Upper lobe of left lung (tissue), 6 donors: ENCODE data around the gene JMJD6. TPM values are rescaled to one million over a fixed set of nuclear protein-coding genes. Genes with fewer than 3 reads are reported as not detected.

ENCODE experiments used
- ATAC-seq, 2 donors: fragments of 200-7000 bp; cut with Tn5 transposase; one replicate each; pipeline ENCODE4 v1.9.1; 2022; ENCODE audit warnings: mild to moderate bottlenecking in 2 of 2, moderate library complexity in 2 of 2; ENCODE audit not compliant: low FRiP score in 2 of 2
- DNase-seq, 2 donors: peaks; one replicate each; pipeline ENCODE4 v3.0.0-alpha.2; 2019 to 2020
- H3K27ac ChIP-seq, 4 donors: fragments of 200-600 bp; sonication (generic); one replicate each; pipeline ENCODE4 v1.5.1; 2016 to 2019
- H3K27me3 ChIP-seq, 4 donors: fragments of 200-600 bp; sonication (generic); one replicate each; pipeline ENCODE4 v1.5.1; 2017 to 2019
- H3K36me3 ChIP-seq, 4 donors: fragments of 200-600 bp; sonication (generic); one replicate each; pipeline ENCODE4 v1.5.1; 2016 to 2019
- H3K4me1 ChIP-seq, 4 donors: fragments of 200-600 bp; sonication (generic); one replicate each; pipeline ENCODE4 v1.5.1; 2018 to 2019
- H3K4me3 ChIP-seq, 4 donors: fragments of 200-600 bp; sonication (generic); one replicate each; pipeline ENCODE4 v1.5.1; 2017 to 2019; ENCODE audit warnings: mild to moderate bottlenecking in 2 of 4, moderate library complexity in 1 of 4
- H3K9me3 ChIP-seq, 4 donors: fragments of 200-600 bp; sonication (generic); one replicate each; pipeline ENCODE4 v1.5.1; 2018 to 2019
- EP300 ChIP-seq, 4 donors: sonication (generic); formaldehyde crosslinking; IDR thresholded peaks; one replicate each; pipeline ENCODE4 v1.5.1; 2017; ENCODE audit warnings: antibody characterized with exemption in 4 of 4, control low read depth in 2 of 4
- POLR2A ChIP-seq, 4 donors: fragments of 450-650 bp; IDR thresholded peaks; one replicate each; pipeline ENCODE4 v1.5.1; 2016 to 2017; ENCODE audit warnings: antibody characterized with exemption in 4 of 4, mild to moderate bottlenecking in 2 of 4
- POLR2AphosphoS5 ChIP-seq, 2 donors: sonication (generic); formaldehyde crosslinking; IDR thresholded peaks; one replicate each; pipeline ENCODE4 v1.5.1; 2017; ENCODE audit warnings: antibody characterized with exemption in 2 of 2
- WGBS, 2 donors: methylation state at CpG; one replicate each; pipeline ENCODE4 v1.1.5; 2017 to 2018; 5-methylcytosine and 5-hydroxymethylcytosine counted together
- total RNA-seq, 6 donors: library from RNA; depleted of rRNA in 4 of 6; stranded (reverse); fragments of >200 nt in 4 of 6; gene quantifications; one replicate each; pipeline versions ENCODE4 v1.1.0 to v1.2.1, GENCODE V29; 2016 to 2021
- TF ChIP-seq, protein P1 (sequence below), 6 experiments: fragments of 450-650 bp in 4 of 6; fragments of 200-600 bp in 2 of 6; sonication (generic) in 2 of 6; IDR thresholded peaks; one replicate each; pipeline ENCODE4 v1.5.1; 2016 to 2019; ENCODE audit warnings: antibody characterized with exemption in 6 of 6
- donor health status: DM: no; HTN: no; CAD: no; lungs with moderate emphysema.
- donor health status: DM: no; HTN: yes; CAD: no; lungs with severe emphysema.

Gene JMJD6
- total RNA-seq, 6 donors from 2014 or later: 23.3 to 63.9 (median 31.0) TPM

DNA sequence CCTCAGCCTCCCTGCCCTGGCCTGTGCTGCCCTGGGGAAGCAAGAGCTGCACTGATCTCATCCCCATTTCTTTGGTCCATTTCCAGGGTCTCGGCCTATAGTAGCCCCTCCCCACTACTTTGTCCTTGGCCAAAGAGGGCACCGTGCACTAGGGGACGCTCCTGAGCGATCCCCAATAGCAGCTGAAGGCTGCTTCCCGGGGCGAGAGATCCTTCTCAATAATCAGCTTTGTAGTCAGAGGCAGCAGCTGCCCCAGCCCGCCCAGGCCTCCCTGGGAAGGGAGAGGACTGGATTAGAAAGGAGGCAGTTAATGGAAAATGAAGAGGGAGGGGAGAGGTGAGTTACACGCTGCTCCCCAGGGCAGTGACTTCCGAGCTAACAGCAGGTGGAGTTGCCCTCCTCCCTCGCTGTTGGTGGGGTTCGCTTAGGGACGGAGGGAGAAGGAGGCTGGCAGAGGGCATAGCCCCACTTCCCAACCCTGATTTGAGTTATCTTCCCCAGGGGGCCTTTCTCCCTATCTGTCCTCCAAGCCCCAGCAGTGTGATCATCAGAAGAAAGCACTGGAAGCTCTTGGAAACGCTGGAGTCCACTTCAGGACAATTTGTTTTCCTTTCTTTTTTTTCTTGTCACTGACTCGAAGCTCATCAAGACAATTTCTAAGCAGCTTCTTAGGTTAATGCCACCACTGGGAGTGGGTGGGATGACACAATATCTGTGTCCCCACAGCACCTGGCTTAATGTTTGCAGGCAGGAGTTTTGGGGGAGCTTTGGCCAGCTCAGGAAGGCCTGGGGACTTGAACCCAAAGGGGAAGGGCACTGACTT, 18.2 kb downstream of the JMJD6 start:
- Histone ChIP-seq H3K4me1 (peaks cover 22 to 42% (median 35%) of the 10 kb centered on the region in 4 donors), H3K27ac (peak overlapping the region; percentile 59 to 94 (median 73)), H3K4me3 (no peak overlapping the region), H3K27me3 (no peaks in the 10 kb centered on the region), H3K9me3 (no peaks in the 10 kb centered on the region), H3K36me3 (peaks cover 0 to 7% (median 3%) of the 10 kb centered on the region in 4 donors)
- peak in 1 of 2 donors; percentile 41 for ATAC-seq
- 77% methylated on average over 14 of the region's 14 CpGs for WGBS, 2 donors
- no peak for DNase-seq
- TF ChIP-seq, protein P1, sequence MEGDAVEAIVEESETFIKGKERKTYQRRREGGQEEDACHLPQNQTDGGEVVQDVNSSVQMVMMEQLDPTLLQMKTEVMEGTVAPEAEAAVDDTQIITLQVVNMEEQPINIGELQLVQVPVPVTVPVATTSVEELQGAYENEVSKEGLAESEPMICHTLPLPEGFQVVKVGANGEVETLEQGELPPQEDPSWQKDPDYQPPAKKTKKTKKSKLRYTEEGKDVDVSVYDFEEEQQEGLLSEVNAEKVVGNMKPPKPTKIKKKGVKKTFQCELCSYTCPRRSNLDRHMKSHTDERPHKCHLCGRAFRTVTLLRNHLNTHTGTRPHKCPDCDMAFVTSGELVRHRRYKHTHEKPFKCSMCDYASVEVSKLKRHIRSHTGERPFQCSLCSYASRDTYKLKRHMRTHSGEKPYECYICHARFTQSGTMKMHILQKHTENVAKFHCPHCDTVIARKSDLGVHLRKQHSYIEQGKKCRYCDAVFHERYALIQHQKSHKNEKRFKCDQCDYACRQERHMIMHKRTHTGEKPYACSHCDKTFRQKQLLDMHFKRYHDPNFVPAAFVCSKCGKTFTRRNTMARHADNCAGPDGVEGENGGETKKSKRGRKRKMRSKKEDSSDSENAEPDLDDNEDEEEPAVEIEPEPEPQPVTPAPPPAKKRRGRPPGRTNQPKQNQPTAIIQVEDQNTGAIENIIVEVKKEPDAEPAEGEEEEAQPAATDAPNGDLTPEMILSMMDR (IDR thresholded peaks at IDR 0.05): no peak
- TF ChIP-seq POLR2A (IDR thresholded peaks at IDR 0.05) (no peak), POLR2AphosphoS5 (IDR thresholded peaks at IDR 0.05) (no peak), EP300 (IDR thresholded peaks at IDR 0.05) (no peak)

DNA sequence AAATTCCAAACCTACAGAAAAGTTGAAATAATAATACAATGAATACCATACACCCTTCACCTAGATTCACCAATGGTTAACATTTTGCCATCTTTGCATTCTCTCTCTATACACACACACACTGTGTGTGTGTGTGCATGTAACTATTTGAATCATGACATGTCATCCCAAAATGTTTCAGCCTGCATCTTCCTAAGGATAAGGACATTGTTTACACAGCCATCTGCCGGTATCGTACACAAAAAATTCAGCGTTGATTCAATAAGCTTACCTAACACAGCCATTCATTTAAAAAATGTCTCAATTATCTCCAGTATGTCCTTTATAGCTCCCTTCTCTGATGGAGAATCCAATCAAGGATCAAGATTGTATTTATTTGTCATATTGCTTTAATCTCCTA, 19.6 kb downstream of the JMJD6 start:
- no peak overlapping the region for H3K27ac ChIP-seq
- no peak for TF ChIP-seq EP300 (IDR thresholded peaks at IDR 0.05)
- TF ChIP-seq POLR2A (IDR thresholded peaks at IDR 0.05): no peak
- TF ChIP-seq, protein P1 (IDR thresholded peaks at IDR 0.05): no peak
- TF ChIP-seq POLR2AphosphoS5 (IDR thresholded peaks at IDR 0.05): no peak

DNA sequence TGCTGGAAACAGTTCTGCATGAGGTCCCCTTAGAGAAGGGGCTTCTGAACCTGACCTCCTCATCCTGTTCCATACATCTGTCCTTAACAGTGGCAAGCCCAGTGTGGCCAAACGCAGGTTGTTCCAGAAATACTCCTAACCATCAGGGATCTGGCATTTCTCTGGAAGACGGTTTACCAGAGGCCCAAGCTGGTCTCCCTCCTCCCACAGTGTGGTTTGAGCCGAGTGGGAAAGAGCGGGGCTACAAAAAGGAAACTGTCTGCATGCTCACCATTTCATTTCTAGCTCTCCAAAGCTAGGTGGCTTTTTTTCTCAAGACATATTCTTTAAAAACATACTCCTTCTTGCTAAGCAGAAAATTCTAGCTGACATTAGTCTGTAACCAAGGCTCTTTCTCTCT, 21.6 kb downstream of the JMJD6 start:
- no peak for ATAC-seq
- 71 to 80% methylated on average over 4 of the region's 4 CpGs for WGBS, 2 donors
- Histone ChIP-seq H3K27me3 (no peaks in the 10 kb centered on the region), H3K9me3 (no peaks in the 10 kb centered on the region), H3K4me1 (peaks cover 30 to 42% (median 38%) of the 10 kb centered on the region in 4 donors), H3K27ac (no peak overlapping the region), H3K36me3 (no peaks in the 10 kb centered on the region), H3K4me3 (no peak overlapping the region)
- DNase-seq: no peak
- no peak for TF ChIP-seq POLR2A (IDR thresholded peaks at IDR 0.05)
- no peak for TF ChIP-seq EP300 (IDR thresholded peaks at IDR 0.05)
- TF ChIP-seq, protein P1 (IDR thresholded peaks at IDR 0.05): no peak
- TF ChIP-seq POLR2AphosphoS5 (IDR thresholded peaks at IDR 0.05): no peak

More for the DNA sequence above, 19.6 kb downstream of the JMJD6 start:
- DNase-seq: no peak
- no peak for ATAC-seq
- H3K27me3 ChIP-seq: no peaks in the 10 kb centered on the region
- no peaks in the 10 kb centered on the region for H3K9me3 ChIP-seq
- no peaks in the 10 kb centered on the region for H3K36me3 ChIP-seq
- H3K4me1 ChIP-seq: peaks cover 26 to 39% (median 32%) of the 10 kb centered on the region in 4 donors
- no peak overlapping the region for H3K4me3 ChIP-seq
- 73 to 81% methylated on average over 3 of the region's 3 CpGs for WGBS, 2 donors

DNA sequence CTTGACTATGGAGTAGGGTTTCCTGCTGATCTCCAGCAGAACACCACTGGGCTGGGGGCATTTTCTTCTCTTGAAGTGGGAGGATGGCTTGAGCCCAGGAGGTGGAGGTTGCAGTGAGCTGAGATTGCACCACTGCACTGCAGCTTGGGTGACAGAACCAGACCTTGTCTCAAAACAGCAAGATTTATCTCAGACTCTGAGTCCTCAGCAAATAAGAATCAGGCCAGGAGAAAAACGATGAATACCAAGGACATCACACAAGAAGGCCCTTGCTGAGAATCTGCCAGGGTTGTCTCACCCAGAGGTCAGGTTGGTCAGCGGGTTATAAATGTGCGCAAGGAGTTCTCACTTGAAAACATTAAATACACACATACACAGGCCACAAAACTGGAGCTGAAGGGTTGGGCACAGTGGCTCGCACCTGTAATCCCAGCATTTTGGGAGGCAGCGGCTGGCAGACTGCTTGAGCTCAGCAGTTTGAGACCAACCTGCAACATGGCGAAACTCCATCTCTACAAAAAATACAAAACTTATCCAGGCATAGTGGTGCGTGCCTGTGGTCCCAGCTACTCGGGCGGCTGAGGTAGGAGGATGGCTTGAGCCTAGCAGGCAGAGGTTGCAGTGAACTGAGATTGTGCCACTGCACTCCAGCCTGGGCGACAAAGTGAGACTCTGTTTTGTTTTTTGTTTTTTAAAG, 23.3 kb downstream of the JMJD6 start:
- TF ChIP-seq, protein P1 (IDR thresholded peaks at IDR 0.05): no peak
- TF ChIP-seq EP300 (IDR thresholded peaks at IDR 0.05) (no peak), POLR2AphosphoS5 (IDR thresholded peaks at IDR 0.05) (no peak), POLR2A (IDR thresholded peaks at IDR 0.05) (no peak)
- Histone ChIP-seq H3K27me3 (no peaks in the 10 kb centered on the region), H3K9me3 (no peaks in the 10 kb centered on the region), H3K36me3 (no peaks in the 10 kb centered on the region), H3K4me1 (peaks cover 25 to 45% (median 38%) of the 10 kb centered on the region in 4 donors), H3K4me3 (no peak overlapping the region), H3K27ac (no peak overlapping the region)
- no peak for ATAC-seq
- 91 to 93% methylated on average over 10 of the region's 10 CpGs for WGBS, 2 donors
- DNase-seq: no peak
